Activated T-helper 2 cell treated with anti-CD3 and anti-CD28 coated beads, Interferon-gamma antibody, Interleukin-2, Interleukin-4, amounts not matched to agents 10 μg/mL and 5 μg/mL and 100 μg/mL, durations not matched to agents 14 hours and 24 hours and 36 hours (primary cell): ENCODE measurements around the gene FCHO1. TPM values are rescaled to one million over a fixed set of nuclear protein-coding genes. Genes with fewer than 3 reads are reported as not detected.
"Not testable (repeated sequence)": the region's sequence is repeated elsewhere in the genome, so short reads cannot be mapped to it uniquely, and the experiment has no call there.

Experiments
- DNase-seq: peaks from one replicate; pipeline ENCODE4 v3.0.0; 2021; ENCODE audit warnings: low spot score
- H3K27ac Mint-ChIP-seq: one replicate; pipeline ENCODE4 v1.8.0; 2021; ENCODE audit warnings: mixed read lengths
- H3K27me3 Mint-ChIP-seq: one replicate; pipeline ENCODE4 v1.8.0; 2021; ENCODE audit warnings: low read depth, mixed read lengths
- H3K36me3 Mint-ChIP-seq: one replicate; pipeline ENCODE4 v1.8.0; 2021; ENCODE audit warnings: low read depth, mixed read lengths
- H3K4me1 Mint-ChIP-seq: one replicate; pipeline ENCODE4 v1.8.0; 2021; ENCODE audit warnings: low read depth, mixed read lengths
- H3K4me3 Mint-ChIP-seq: one replicate; pipeline ENCODE4 v1.8.0; 2021; ENCODE audit warnings: low read depth, mild to moderate bottlenecking, moderate library complexity, mixed read lengths
- H3K9me3 Mint-ChIP-seq: one replicate; pipeline ENCODE4 v1.8.0; 2021; ENCODE audit warnings: mixed read lengths
- intact Hi-C: fragments of 100-400 bp; cut with micrococcal nuclease; formaldehyde crosslinking; loops from one replicate; pipeline ENCODE4 v1.15.1; 2023
- total RNA-seq: library from RNA; stranded (reverse); gene quantifications from 2 replicates; pipeline ENCODE4 v1.2.3, GENCODE V29; 2022

FCHO1 gene
- total RNA-seq, 1 donor from 2014 or later, result 74.7 TPM

DNA sequence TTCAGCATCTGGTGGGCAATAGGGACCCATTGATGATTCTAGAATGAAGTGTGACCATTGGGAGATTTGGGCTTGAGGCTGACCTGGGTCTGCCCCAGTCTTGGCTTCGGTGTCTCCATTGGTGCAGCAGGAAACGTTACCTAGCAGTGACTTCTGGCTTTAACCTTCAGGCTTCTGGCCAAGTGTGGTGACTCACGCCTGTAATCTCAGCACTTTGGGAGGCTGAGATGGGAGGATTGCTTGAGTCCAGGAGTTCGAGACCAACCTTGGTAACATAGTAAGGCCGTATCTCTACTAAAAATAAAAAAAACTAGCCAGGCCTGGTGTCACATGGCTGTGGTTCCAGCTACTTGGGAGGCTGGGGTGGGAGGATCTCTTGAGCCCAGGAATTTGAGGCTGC, 7.2 kb downstream of the FCHO1 start:
- peaks cover 20% of the 10 kb centered on the region for H3K4me1 Mint-ChIP-seq
- no peak overlapping the region for H3K27ac Mint-ChIP-seq
- H3K4me3 Mint-ChIP-seq, result no peak overlapping the region
- no peaks in the 10 kb centered on the region for H3K9me3 Mint-ChIP-seq
- intact Hi-C loops, result no loop called here
- H3K27me3 Mint-ChIP-seq, result no peaks in the 10 kb centered on the region
- peaks cover 77% of the 10 kb centered on the region for H3K36me3 Mint-ChIP-seq
- no peak for DNase-seq

DNA sequence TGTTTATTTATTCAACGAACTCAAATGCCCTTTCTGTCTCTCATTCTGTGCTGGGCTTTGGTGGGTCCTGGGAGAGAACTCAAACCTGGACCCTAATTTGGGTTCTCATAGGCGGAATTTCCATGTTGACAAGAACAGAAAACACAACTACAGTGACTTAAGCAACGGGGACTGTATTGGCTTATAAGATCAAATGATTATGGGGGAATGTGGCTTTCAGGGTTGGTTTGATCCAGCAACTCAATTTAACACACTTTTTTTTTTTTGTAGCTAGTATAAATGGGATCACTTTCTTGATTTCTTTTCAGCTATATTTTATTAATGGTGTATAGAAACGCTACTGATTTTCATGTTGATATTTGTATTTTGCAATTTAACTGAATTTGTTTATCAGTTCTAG, 9.9 kb downstream of the FCHO1 start:
- H3K9me3 Mint-ChIP-seq, result no peaks in the 10 kb centered on the region
- H3K27me3 Mint-ChIP-seq, result no peaks in the 10 kb centered on the region
- H3K27ac Mint-ChIP-seq, result no peak overlapping the region
- H3K36me3 Mint-ChIP-seq, result peaks cover 71% of the 10 kb centered on the region
- intact Hi-C loops, result no loop called here
- H3K4me3 Mint-ChIP-seq, result no peak overlapping the region
- no peak for DNase-seq
- H3K4me1 Mint-ChIP-seq, result peaks cover 13% of the 10 kb centered on the region

DNA sequence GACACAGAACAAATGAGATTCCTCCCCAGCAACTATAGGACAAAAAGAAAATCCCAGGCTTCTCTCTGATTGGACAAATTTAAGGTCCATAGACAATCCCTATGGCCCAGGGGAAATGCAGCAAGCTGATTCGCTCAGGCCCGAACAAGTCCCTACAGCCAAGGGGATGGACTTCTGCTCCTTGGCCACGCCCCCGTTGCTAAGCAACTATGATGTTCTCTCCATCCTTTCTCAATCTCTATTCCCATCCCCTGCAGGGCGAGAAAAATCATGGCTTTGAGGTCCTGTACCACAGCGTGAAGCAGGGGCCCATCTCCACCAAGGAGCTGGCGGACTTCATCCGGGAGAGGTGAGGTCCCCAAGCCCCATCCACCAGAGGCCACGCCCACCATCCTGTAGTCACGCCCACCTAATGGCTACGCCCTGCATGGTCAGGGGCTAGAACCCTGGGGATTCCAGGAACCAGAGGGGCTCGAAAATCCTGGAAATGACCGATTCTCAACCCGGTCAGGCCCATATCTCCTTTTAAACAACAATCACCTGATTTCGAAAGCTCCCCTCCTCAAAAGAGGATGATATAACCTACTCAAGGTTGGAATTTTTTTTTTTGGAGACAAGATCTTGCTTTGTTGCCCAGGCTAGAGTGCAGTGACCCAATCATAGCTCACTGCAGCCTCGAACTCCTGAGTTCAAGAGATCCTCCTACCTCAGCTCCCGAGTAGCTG, 11.4 kb downstream of the FCHO1 start:
- no peak overlapping the region for H3K27ac Mint-ChIP-seq
- H3K4me3 Mint-ChIP-seq, result no peak overlapping the region
- no peaks in the 10 kb centered on the region for H3K27me3 Mint-ChIP-seq
- peaks cover 10% of the 10 kb centered on the region for H3K4me1 Mint-ChIP-seq
- peaks cover 70% of the 10 kb centered on the region for H3K36me3 Mint-ChIP-seq
- H3K9me3 Mint-ChIP-seq, result no peaks in the 10 kb centered on the region
- DNase-seq, result no peak
- intact Hi-C loops, result no loop called here

DNA sequence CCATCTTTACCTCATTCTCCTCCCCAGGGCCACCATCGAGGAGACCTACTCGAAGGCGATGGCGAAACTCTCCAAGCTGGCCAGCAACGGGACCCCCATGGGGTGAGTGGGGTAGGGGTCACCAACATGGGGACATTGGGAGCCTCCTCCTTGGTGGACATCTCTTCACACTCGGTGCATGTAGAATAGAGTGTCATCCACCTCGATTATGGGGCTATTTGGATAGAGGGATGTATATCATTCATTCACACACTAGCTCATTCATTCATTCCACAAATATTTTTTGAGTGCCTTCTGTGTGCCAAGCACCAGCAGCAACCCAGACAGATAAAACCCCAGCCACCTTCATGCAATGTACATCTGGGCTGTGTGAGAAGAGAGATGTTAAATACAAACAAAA, 13.1 kb downstream of the FCHO1 start:
- no peak overlapping the region for H3K27ac Mint-ChIP-seq
- H3K36me3 Mint-ChIP-seq, result peaks cover 66% of the 10 kb centered on the region
- no peak for DNase-seq
- no peaks in the 10 kb centered on the region for H3K27me3 Mint-ChIP-seq
- peaks cover 5% of the 10 kb centered on the region for H3K4me1 Mint-ChIP-seq
- intact Hi-C loops, result no loop called here
- no peaks in the 10 kb centered on the region for H3K9me3 Mint-ChIP-seq
- H3K4me3 Mint-ChIP-seq, result no peak overlapping the region

DNA sequence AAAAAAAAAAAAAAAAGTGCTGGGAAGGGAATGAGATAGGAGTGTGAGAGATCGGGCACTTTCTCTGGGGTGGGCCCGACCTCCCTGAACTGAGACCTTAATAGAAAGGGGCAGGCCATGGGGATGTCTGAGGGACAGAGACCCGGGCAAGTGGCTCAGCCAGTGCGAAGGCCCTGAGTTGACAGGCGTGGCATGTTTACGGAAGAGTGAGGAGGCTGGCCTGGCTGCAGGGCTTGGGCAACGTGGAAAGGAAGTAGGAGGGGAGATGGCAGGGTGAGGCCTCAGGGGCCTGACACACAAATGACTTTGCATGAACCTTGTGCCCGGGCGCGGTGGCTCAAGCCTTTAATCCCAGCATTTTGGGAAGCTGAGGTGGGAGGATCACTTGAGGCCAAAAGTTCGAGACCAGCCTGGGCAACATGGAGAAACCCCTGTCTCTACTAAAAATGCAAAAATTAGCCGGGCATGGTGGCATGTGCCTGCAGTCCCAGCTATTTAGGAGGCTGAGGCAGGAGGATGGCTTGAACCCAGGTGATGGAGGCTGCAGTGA, 13.9 kb downstream of the FCHO1 start:
- Mint-ChIP-seq H3K4me3 (no peak overlapping the region), H3K27me3 (no peaks in the 10 kb centered on the region), H3K27ac (no peak overlapping the region), H3K9me3 (no peaks in the 10 kb centered on the region), H3K4me1 (peaks cover 5% of the 10 kb centered on the region), H3K36me3 (peaks cover 63% of the 10 kb centered on the region)
- no peak for DNase-seq
- intact Hi-C loops, result no loop called here

DNA sequence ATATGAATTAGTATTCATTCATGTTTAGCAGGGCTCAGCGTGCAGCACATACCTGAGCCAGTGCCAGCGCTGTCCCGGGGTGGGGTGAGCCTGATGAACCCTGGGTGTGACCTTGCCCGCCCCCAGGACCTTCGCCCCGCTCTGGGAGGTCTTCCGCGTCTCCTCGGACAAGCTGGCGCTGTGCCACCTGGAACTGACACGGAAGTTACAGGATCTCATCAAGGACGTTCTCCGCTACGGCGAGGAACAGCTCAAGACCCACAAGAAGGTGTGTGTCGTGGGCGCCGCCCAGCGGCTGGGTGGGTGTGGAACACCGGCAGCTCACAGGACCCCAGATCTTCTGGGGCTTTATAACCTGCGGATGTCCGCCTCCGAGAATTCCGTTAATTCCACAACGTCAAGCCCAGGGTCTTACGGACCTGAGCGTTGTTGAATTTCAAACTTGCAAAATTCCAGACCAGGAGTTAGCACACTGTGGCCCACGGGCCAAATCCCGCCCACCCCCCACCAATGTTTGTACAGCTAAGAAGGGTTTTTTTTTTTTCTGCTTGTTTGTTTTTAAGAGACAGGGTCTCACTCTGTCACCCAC, 15.4 kb downstream of the FCHO1 start:
- no peaks in the 10 kb centered on the region for H3K27me3 Mint-ChIP-seq
- intact Hi-C loops, result no loop called here
- H3K36me3 Mint-ChIP-seq, result peaks cover 58% of the 10 kb centered on the region
- peaks cover 5% of the 10 kb centered on the region for H3K4me1 Mint-ChIP-seq
- H3K4me3 Mint-ChIP-seq, result no peak overlapping the region
- DNase-seq, result peak; percentile 38
- H3K9me3 Mint-ChIP-seq, result no peaks in the 10 kb centered on the region
- no peak overlapping the region for H3K27ac Mint-ChIP-seq

DNA sequence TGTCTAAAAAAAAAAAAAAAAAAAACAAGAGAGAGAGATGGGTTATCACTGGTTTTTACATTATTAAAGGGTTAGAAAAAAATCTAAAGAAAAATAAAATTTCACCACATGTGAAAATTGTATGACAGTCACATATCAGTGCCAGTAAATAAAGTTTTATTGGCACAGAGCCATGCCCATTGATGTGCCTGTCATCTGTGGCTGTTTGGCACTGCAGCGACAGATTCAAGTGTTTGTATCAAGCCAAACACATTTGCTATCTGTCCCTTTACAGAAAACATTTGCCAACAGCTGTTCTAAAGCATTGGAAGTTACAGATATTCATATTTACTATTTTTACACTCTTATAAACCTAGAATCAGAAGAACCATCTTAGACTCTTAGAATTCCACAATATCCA, 16.3 kb downstream of the FCHO1 start:
- intact Hi-C loops, result no loop called here
- H3K36me3 Mint-ChIP-seq, result peaks cover 62% of the 10 kb centered on the region
- no peaks in the 10 kb centered on the region for H3K27me3 Mint-ChIP-seq
- no peaks in the 10 kb centered on the region for H3K9me3 Mint-ChIP-seq
- H3K4me1 Mint-ChIP-seq, result peaks cover 5% of the 10 kb centered on the region
- no peak overlapping the region for H3K27ac Mint-ChIP-seq
- no peak overlapping the region for H3K4me3 Mint-ChIP-seq
- no peak for DNase-seq

DNA sequence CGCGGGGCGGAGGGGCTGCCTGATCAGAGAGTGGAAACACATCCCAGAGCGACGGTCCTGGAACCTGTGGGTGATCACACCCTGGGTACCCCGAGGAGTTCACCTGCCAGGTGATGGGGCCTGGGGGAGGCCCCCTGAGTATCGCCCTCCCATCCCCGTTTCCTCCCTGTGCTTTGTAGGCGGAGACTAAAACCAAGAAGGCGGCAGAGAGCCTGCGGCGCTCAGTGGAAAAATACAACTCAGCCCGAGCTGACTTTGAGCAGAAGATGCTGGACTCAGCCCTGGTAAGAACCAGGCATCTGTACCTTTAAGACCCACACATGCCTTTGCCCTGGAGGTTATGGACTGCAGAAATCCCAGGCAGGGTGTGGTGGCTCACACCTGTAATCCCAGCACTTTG, 19.3 kb downstream of the FCHO1 start:
- Mint-ChIP-seq H3K4me1 (peaks cover 3% of the 10 kb centered on the region), H3K4me3 (no peak overlapping the region), H3K27me3 (no peaks in the 10 kb centered on the region), H3K36me3 (peaks cover 67% of the 10 kb centered on the region), H3K9me3 (no peaks in the 10 kb centered on the region), H3K27ac (no peak overlapping the region)
- intact Hi-C loops, result no loop called here
- no peak for DNase-seq

DNA sequence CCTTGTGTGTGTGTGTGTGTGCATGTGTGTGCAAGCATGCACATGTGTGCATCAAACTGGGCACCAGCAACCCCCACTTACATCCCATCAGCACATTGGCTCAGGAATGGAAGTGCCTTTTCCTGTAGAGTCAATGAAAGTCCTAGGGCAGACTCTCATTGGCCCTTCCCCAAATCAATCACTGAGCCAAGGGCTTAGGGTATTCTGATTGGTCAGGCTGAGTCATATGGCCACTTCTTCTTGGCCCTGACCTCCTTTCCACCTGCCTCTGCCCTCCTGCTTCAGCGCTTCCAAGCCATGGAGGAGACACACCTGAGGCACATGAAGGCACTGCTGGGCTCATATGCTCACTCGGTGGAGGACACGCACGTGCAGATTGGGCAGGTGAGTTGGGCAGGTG, 20.9 kb downstream of the FCHO1 start:
- intact Hi-C loops, result no loop called here
- no peak for DNase-seq
- Mint-ChIP-seq H3K27ac (peak overlapping the region; percentile 36), H3K4me3 (no peak overlapping the region), H3K27me3 (no peaks in the 10 kb centered on the region), H3K36me3 (peaks cover 65% of the 10 kb centered on the region), H3K4me1 (peaks cover 5% of the 10 kb centered on the region), H3K9me3 (no peaks in the 10 kb centered on the region)

DNA sequence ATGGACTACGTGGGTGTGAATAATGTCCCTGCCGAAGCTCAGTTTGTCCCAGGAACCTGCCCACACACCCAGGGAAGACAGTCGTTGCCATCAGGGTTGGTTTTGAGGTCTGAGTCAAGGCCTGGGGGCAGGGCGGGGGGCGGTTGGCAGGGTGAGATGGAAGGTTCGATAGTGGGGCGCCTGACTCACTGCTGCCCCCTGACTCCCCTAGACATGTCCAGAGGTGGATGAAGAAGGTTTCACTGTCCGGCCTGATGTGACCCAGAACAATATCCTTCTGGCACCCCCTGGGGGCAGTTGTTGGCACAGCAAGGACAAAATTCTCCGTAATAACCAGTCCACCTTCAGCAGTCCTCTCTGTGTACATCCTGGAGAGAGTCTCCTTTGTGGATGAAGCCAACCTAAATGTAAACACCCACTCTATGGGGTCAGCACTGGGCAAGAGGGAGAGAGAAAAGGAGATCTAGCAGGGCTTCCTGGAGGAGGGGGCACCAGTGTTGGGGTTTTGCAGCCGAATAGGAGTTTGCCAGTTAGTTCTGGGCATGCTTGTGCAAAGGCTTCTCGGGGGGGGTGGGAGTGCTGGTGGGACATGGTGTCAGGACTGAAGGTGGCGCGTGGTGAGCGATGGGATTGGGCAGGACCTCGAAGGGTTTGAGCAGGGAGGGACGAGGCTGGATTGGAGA, 24.1 kb downstream of the FCHO1 start:
- no peak for DNase-seq
- Mint-ChIP-seq H3K27ac (no peak overlapping the region), H3K9me3 (no peaks in the 10 kb centered on the region), H3K4me3 (no peak overlapping the region), H3K4me1 (peaks cover 12% of the 10 kb centered on the region), H3K27me3 (no peaks in the 10 kb centered on the region), H3K36me3 (peaks cover 71% of the 10 kb centered on the region)
- intact Hi-C loops, result loop anchor here (5.0 kb wide), 1 partner anchor 58 kb away; the partner anchor contains the start of gene MAP1S

DNA sequence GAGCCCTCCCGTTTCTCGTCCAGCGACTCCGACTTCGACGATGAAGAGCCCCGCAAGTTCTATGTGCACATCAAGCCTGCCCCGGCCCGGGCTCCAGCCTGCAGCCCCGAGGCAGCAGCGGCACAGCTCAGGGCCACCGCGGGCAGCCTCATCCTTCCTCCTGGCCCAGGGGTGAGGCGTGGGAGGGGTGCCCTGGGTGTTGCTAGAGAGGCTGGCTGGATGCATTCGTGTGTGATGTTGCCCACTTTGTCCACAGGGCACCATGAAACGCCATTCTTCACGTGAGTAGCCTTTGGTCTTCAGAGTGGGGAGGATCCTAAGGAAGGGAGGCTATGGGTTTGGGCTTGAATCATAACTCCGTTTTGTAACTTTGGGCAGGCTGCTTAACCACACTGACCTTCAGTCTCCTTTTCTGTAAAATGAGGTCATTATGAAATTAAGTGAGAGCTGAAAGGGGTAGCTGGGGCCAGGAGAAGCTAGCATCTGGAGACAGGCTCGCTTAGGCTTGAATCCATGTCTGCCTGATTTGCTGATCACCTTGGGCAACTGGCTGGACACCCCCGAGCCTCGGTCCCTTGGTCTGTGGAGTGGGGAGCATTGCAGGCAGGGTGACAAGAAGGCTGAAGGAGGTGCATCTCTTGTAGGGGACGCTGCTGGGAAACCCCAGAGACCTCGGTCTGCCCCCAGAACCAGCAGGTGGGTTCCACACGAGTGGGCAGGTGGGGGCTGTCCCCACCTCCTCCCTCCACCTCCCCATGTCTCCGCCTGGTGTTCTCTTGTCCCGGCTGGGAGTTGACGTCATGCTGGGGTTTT, 24.9 kb downstream of the FCHO1 start:
- Mint-ChIP-seq H3K9me3 (no peaks in the 10 kb centered on the region), H3K36me3 (peaks cover 68% of the 10 kb centered on the region), H3K27ac (peak overlapping the region; percentile 38), H3K4me3 (no peak overlapping the region), H3K4me1 (peaks cover 12% of the 10 kb centered on the region), H3K27me3 (no peaks in the 10 kb centered on the region)
- DNase-seq, result no peak
- intact Hi-C loops, result loop anchor here (5.0 kb wide), 1 partner anchor 59 kb away; the partner anchor contains the start of gene MAP1S

DNA sequence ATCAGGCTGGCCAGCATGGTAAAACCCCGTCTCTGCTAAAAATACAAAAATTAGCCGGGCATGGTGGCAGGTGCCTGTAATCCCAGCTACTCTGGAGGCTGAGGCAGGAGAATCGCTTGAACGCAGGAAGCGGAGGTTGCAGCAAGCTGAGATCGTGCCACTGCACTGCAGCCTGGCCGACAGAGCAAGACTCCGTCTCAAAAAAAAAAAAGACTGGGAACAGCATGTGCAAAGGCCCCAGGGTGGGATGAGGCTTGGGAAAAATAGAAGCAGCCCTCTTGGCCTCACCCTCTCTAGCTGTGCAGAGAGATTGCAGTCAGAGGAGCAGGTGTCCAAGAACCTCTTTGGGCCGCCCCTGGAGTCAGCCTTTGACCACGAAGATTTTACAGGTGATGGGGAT, 26.6 kb downstream of the FCHO1 start:
- H3K27me3 Mint-ChIP-seq, H3K27ac Mint-ChIP-seq, H3K9me3 Mint-ChIP-seq, H3K4me3 Mint-ChIP-seq, DNase-seq: not testable (repeated sequence)
- H3K36me3 Mint-ChIP-seq, result peaks cover 65% of the 10 kb centered on the region
- H3K4me1 Mint-ChIP-seq, result peaks cover 12% of the 10 kb centered on the region
- intact Hi-C loops, result loop anchor here (5.0 kb wide), 1 partner anchor 61 kb away; the partner anchor contains the start of gene MAP1S
